IMR-90 (cell line): ENCODE results near the gene AVPR1B. TPM values are rescaled to one million over a fixed set of nuclear protein-coding genes. Genes with fewer than 3 reads are reported as not detected.

Experiments
- ATAC-seq: fragments of 200-7000 bp; cut with Tn5 transposase; 2 replicates; pipeline ENCODE4 v1.9.1; 2020; ENCODE audit warnings: low read depth, mild to moderate bottlenecking, moderate library complexity
- BruUV-seq: library from RNA; stranded (reverse); fragments of 400-500 nt; replicated peaks from 2 replicates; lab custom pipeline; 2021; lab: Mats Ljungman, UMichigan
- CTCF ChIA-PET: fragments of 300-600 bp; formaldehyde crosslinking; extraction: SDS; loops from one replicate; lab custom pipeline; 2021; ENCODE audit warnings: antibody characterized with exemption; lab: Yijun Ruan, JAX
- POLR2A ChIA-PET: fragments of 300-600 bp; sonication (Branson Sonifier 250); formaldehyde crosslinking; loops from one replicate; lab custom pipeline; 2022; ENCODE audit warnings: antibody characterized with exemption; ENCODE audit not compliant: unreplicated experiment; lab: Charles Lee
- DNase-seq: peaks from one replicate; pipeline ENCODE4 v3.0.0; 2013
- H2AFZ ChIP-seq: replicated peaks from 2 replicates; pipeline ENCODE3; 2013; ENCODE audit warnings: low read length, mild to moderate bottlenecking; ENCODE audit not compliant: poor library complexity
- H2AK5ac ChIP-seq: 2 replicates; pipeline ENCODE4 v1.6.1; 2013; ENCODE audit warnings: low read depth, low read length, inconsistent platforms
- H2AK9ac ChIP-seq: replicated peaks from 2 replicates; pipeline ENCODE3; 2013; ENCODE audit warnings: mild to moderate bottlenecking, low read depth, low read length, moderate library complexity; ENCODE audit not compliant: poor library complexity
- H2BK120ac ChIP-seq: 2 replicates; pipeline ENCODE4 v1.6.1; 2013; ENCODE audit warnings: low read depth, low read length, inconsistent platforms
- H2BK15ac ChIP-seq: 3 replicates; pipeline ENCODE4 v1.6.1; 2013; ENCODE audit warnings: low read depth, low read length, inconsistent platforms
- H2BK20ac ChIP-seq: 2 replicates; pipeline ENCODE4 v1.6.1; 2013; ENCODE audit warnings: low read depth, mild to moderate bottlenecking, inconsistent platforms, low read length, moderate library complexity
- H2BK5ac ChIP-seq: 2 replicates; pipeline ENCODE4 v1.6.1; 2013; ENCODE audit warnings: mild to moderate bottlenecking, low read depth, low read length, inconsistent platforms; ENCODE audit not compliant: poor library complexity, severe bottlenecking
- H3K14ac ChIP-seq: replicated peaks from 2 replicates; pipeline ENCODE4 v1.6.1; 2013; ENCODE audit warnings: low read depth, low read length, inconsistent platforms
- H3K18ac ChIP-seq: 2 replicates; pipeline ENCODE4 v1.6.1; 2013; ENCODE audit warnings: low read depth, low read length, control low read depth
- H3K23ac ChIP-seq: 2 replicates; pipeline ENCODE4 v1.6.1; 2013; ENCODE audit warnings: low read depth, low read length, inconsistent platforms
- H3K27ac ChIP-seq: 2 replicates; pipeline ENCODE4 v1.5.1; 2013; ENCODE audit warnings: mild to moderate bottlenecking, control low read depth, low read length; ENCODE audit not compliant: insufficient read depth
- H3K27me3 ChIP-seq: 2 replicates; pipeline ENCODE4 v1.6.1; 2013; ENCODE audit warnings: low read length; ENCODE audit not compliant: control insufficient read depth, insufficient read depth
- H3K36me3 ChIP-seq: 2 replicates; pipeline ENCODE4 v1.6.1; 2013; ENCODE audit warnings: low read length, mixed read lengths; ENCODE audit not compliant: control insufficient read depth, insufficient read depth
- H3K4ac ChIP-seq: 2 replicates; pipeline ENCODE4 v1.6.1; 2013; ENCODE audit warnings: low read depth, low read length, inconsistent platforms
- H3K4me1 ChIP-seq: 2 replicates; pipeline ENCODE4 v1.6.1; 2013; ENCODE audit warnings: low read length, mixed read lengths; ENCODE audit not compliant: control insufficient read depth, insufficient read depth
- H3K4me2 ChIP-seq: 2 replicates; pipeline ENCODE4 v1.6.1; 2013; ENCODE audit warnings: low read depth, mild to moderate bottlenecking, control low read depth, low read length, moderate library complexity
- H3K4me3 ChIP-seq: 2 replicates; pipeline ENCODE4 v1.5.1; 2013; ENCODE audit warnings: low read depth, mild to moderate bottlenecking, control low read depth, low read length, moderate library complexity; ENCODE audit not compliant: insufficient read depth
- H3K56ac ChIP-seq: 2 replicates; pipeline ENCODE4 v1.6.1; 2013; ENCODE audit warnings: low read length, inconsistent platforms; ENCODE audit not compliant: insufficient read depth; ENCODE audit errors: extremely low read depth
- H3K79me1 ChIP-seq, 2 experiments: 2 replicates each; pipeline ENCODE4 v1.6.1; 2013; ENCODE audit warnings: low read length in 2 of 2, inconsistent platforms in 1 of 2, low read depth in 1 of 2
- H3K9ac ChIP-seq: 2 replicates; pipeline ENCODE4 v1.6.1; 2013; ENCODE audit warnings: low read depth, low read length, control low read depth
- H3K9me1 ChIP-seq: 2 replicates; pipeline ENCODE4 v1.6.1; 2013; ENCODE audit warnings: low read length, inconsistent platforms; ENCODE audit not compliant: insufficient read depth
- H3K9me3 ChIP-seq: 2 replicates; pipeline ENCODE4 v1.6.1; 2013; ENCODE audit warnings: low read length; ENCODE audit not compliant: control insufficient read depth, insufficient read depth
- H4K20me1 ChIP-seq: 2 replicates; pipeline ENCODE4 v1.6.1; 2013; ENCODE audit warnings: low read length, inconsistent platforms; ENCODE audit not compliant: insufficient read depth
- H4K5ac ChIP-seq: 2 replicates; pipeline ENCODE4 v1.6.1; 2013; ENCODE audit warnings: mild to moderate bottlenecking, low read depth, low read length, control low read depth
- H4K8ac ChIP-seq, 2 experiments: 2 replicates each; pipeline ENCODE4 v1.6.1; 2013; ENCODE audit warnings: low read depth in 2 of 2, low read length in 2 of 2, control low read depth in 1 of 2, inconsistent platforms in 1 of 2
- H4K91ac ChIP-seq: 2 replicates; pipeline ENCODE4 v1.6.1; 2013; ENCODE audit warnings: low read depth, low read length, inconsistent platforms; ENCODE audit not compliant: insufficient read depth
- CEBPB ChIP-seq: IDR thresholded peaks from 2 replicates; pipeline ENCODE4 v1.6.1; 2012; ENCODE audit warnings: low read depth, low read length, improper control_type of control experiment
- WGBS, 2 experiments: methylation state at CpG; one replicate each; pipeline versions ENCODE4 v1.1.5 to v1.1.7; 2013; ENCODE audit warnings: missing lambda C conversion rate in 2 of 2; ENCODE audit not compliant: insufficient read length in 1 of 2; ENCODE audit errors: extremely low coverage in 2 of 2; 5-methylcytosine and 5-hydroxymethylcytosine counted together
- dilution Hi-C: fragments of 300-500 bp; cut with HindIII; formaldehyde crosslinking; loops from one replicate; pipeline ENCODE4 v1.14.3; 2018; ENCODE audit warnings: low sequenced_read_pairs; ENCODE audit not compliant: unreplicated experiment
- in situ Hi-C: fragments of 300-500 bp; cut with MboI; formaldehyde crosslinking; loops from 3 replicates; pipeline ENCODE4 v1.14.3; 2019; ENCODE audit warnings: low sequenced_read_pairs, inconsistent platforms, mixed read lengths
- intact Hi-C: fragments of 100-400 bp; cut with micrococcal nuclease; formaldehyde crosslinking; loops from 2 replicates; pipeline ENCODE4 v1.10.0; 2022
- polyA plus RNA-seq, 3 experiments: library from polyadenylated mRNA; depleted of rRNA; stranded (reverse); fragments of >200 nt; gene quantifications; 2 replicates each; pipeline ENCODE4 v1.2.3, GENCODE V29; 2012; ENCODE audit warnings: low replicate concordance in 1 of 3
- total RNA-seq: library from RNA; depleted of rRNA; stranded (reverse); fragments of >200 nt; gene quantifications from 2 replicates; pipeline ENCODE4 v1.2.3, GENCODE V29; 2012

The AVPR1B gene
- total and polyA plus RNA-seq, 2 of the 4 experiments (the other 2 are of a cell fraction): not detected

DNA sequence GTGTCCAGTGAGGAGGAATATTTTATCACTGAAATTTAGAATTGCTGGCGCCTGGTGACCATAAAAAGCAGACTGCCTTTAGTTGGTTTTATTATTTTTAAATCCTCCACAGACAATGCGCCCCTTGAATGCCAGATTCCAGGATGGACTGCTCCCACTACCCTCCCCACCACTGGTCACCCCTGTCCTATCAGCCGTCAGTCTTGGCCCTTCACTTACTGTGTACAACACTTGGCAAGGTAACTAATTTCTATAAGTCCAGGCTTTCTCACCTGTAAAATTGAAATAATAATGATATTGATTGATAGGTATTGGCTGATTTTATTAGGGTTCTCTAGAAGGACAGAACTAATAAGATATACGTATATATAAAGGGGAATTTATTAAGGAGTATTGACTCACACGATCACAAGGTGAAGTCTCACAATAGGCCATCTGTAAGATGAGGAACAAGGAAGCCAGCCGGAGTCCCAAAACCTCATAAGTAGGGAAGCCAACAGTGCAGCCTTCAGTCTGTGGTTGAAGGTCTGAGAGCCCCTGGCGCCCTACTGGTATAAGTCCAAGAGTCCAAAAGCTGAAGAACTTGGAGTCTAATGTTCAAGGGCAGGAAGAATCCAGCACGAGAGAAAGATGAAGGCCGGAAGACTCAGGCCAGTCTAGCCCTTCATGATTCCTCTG, 46.4 kb downstream of the AVPR1B start:
- dilution Hi-C loops (no loop called here), in situ Hi-C loops (no loop called here), intact Hi-C loops (no loop called here)
- WGBS, 2 experiments: 88% methylated on average over 1 of the region's 9 CpGs; no CpG with 5 or more reads in 1 of the 2 experiments
- no peak overlapping the region for H4K91ac ChIP-seq
- CTCF ChIA-PET: no interaction called here
- no peak overlapping the region for H3K4me3 ChIP-seq
- H2BK15ac ChIP-seq: no peak overlapping the region
- no peak overlapping the region for H3K56ac ChIP-seq
- H3K23ac ChIP-seq: no peak overlapping the region
- H3K27me3 ChIP-seq: peaks cover 36% of the 10 kb centered on the region
- H3K36me3 ChIP-seq: no peaks in the 10 kb centered on the region
- no peak overlapping the region for H2BK20ac ChIP-seq
- no peak overlapping the region for H2BK5ac ChIP-seq
- no peak overlapping the region for H2BK120ac ChIP-seq
- H2AFZ ChIP-seq: no peak overlapping the region
- POLR2A ChIA-PET: interaction anchor here (0.5 kb wide), 1 partner anchor 31 kb away, joined by 3 read pairs; no protein-coding TSS in a partner anchor
- no peaks in the 10 kb centered on the region for H3K9me3 ChIP-seq
- TF ChIP-seq CEBPB: no peak
- no peak overlapping the region for H3K9ac ChIP-seq
- H3K9me1 ChIP-seq: no peaks in the 10 kb centered on the region
- no peak overlapping the region for H3K14ac ChIP-seq
- H4K5ac ChIP-seq: no peak overlapping the region
- no peaks in the 10 kb centered on the region for H4K20me1 ChIP-seq
- no TSS peak for BruUV-seq
- H3K4me2 ChIP-seq: no peak overlapping the region
- DNase-seq: no peak
- H3K4ac ChIP-seq: no peak overlapping the region
- H4K8ac ChIP-seq: no peak overlapping the region
- no peak overlapping the region for H2AK5ac ChIP-seq
- H3K79me1 ChIP-seq: no peaks in the 10 kb centered on the region
- H3K4me1 ChIP-seq: no peaks in the 10 kb centered on the region
- ATAC-seq: no peak
- H3K27ac ChIP-seq: no peak overlapping the region
- no peak overlapping the region for H2AK9ac ChIP-seq
- H3K18ac ChIP-seq: no peak overlapping the region
